GM23338 (cell line): Measurements from ENCODE around the gene OBSCN. TPM values are rescaled to one million over a fixed set of nuclear protein-coding genes. Genes with fewer than 3 reads are reported as not detected.

Source experiments
- ATAC-seq: fragments of 200-7000 bp; cut with Tn5 transposase; 3 replicates; pipeline ENCODE4 v1.9.1; 2020
- DNase-seq: peaks from one replicate; pipeline ENCODE4 v3.0.0-alpha.2; 2015; ENCODE audit warnings: low spot score
- H2AFZ ChIP-seq: fragments of 200-600 bp; sonication (generic); 2 replicates; pipeline ENCODE4 v1.8.0; 2016; ENCODE audit warnings: antibody characterized with exemption, mild to moderate bottlenecking, moderate library complexity
- H3F3A ChIP-seq: fragments of 200-600 bp; sonication (generic); replicated peaks from 2 replicates; pipeline ENCODE4 v1.8.0; 2017; ENCODE audit warnings: antibody characterized with exemption, mixed run types, low read depth
- H3K27ac ChIP-seq: fragments of 200-600 bp; sonication (generic); 2 replicates; pipeline ENCODE4 v1.6.1; 2016; ENCODE audit warnings: low read depth
- H3K27me3 ChIP-seq: fragments of 200-600 bp; sonication (generic); 2 replicates; pipeline ENCODE4 v1.8.0; 2016; ENCODE audit warnings: mild to moderate bottlenecking, mixed run types, moderate library complexity; ENCODE audit not compliant: insufficient read depth
- H3K36me3 ChIP-seq: fragments of 200-600 bp; sonication (generic); 2 replicates; pipeline ENCODE4 v1.8.0; 2016; ENCODE audit warnings: mild to moderate bottlenecking; ENCODE audit not compliant: insufficient read depth
- H3K4me1 ChIP-seq: fragments of 200-600 bp; sonication (generic); 2 replicates; pipeline ENCODE4 v1.8.0; 2016; ENCODE audit warnings: mild to moderate bottlenecking, moderate library complexity; ENCODE audit not compliant: insufficient read depth
- H3K4me2 ChIP-seq: fragments of 200-600 bp; sonication (generic); 2 replicates; pipeline ENCODE4 v1.7.1; 2017; ENCODE audit warnings: mixed run types
- H3K4me3 ChIP-seq: fragments of 200-600 bp; sonication (generic); 2 replicates; pipeline ENCODE4 v1.6.1; 2016; ENCODE audit warnings: mixed run types
- H3K79me2 ChIP-seq: fragments of 200-600 bp; sonication (generic); replicated peaks from 2 replicates; pipeline ENCODE4 v1.8.0; 2017; ENCODE audit warnings: mild to moderate bottlenecking; ENCODE audit not compliant: insufficient read depth
- H3K9me2 ChIP-seq: fragments of 200-600 bp; sonication (generic); 2 replicates; pipeline ENCODE4 v1.8.0; 2017; ENCODE audit not compliant: insufficient read depth
- H4K20me1 ChIP-seq: fragments of 200-600 bp; sonication (generic); replicated peaks from 2 replicates; pipeline ENCODE4 v1.8.0; 2017; ENCODE audit warnings: mild to moderate bottlenecking; ENCODE audit not compliant: insufficient read depth
- H3K27ac Mint-ChIP-seq: 2 replicates; pipeline ENCODE4 v1.8.0; 2020; ENCODE audit warnings: inconsistent platforms, mild to moderate bottlenecking, moderate library complexity, mixed read lengths
- H3K27me3 Mint-ChIP-seq: 3 replicates; pipeline ENCODE4 v1.8.0; 2022; ENCODE audit warnings: low read depth, mild to moderate bottlenecking, moderate library complexity, mixed read lengths, inconsistent platforms; ENCODE audit not compliant: insufficient read depth, poor library complexity
- H3K36me3 Mint-ChIP-seq: 3 replicates; pipeline ENCODE4 v1.8.0; 2021; ENCODE audit warnings: low read depth, mild to moderate bottlenecking, inconsistent platforms, moderate library complexity, mixed read lengths
- H3K4me1 Mint-ChIP-seq: 3 replicates; pipeline ENCODE4 v1.8.0; 2020; ENCODE audit warnings: mild to moderate bottlenecking, inconsistent platforms, mixed read lengths
- H3K4me3 Mint-ChIP-seq: 3 replicates; pipeline ENCODE4 v1.8.0; 2021; ENCODE audit warnings: moderate library complexity, mild to moderate bottlenecking, inconsistent platforms, mixed read lengths
- H3K9me3 Mint-ChIP-seq: 3 replicates; pipeline ENCODE4 v1.8.0; 2020; ENCODE audit warnings: moderate library complexity, mild to moderate bottlenecking, inconsistent platforms, mixed read lengths
- CREB1 ChIP-seq: fragments of 250-450 bp; sonication (Bioruptor Pico); IDR thresholded peaks from 2 replicates; pipeline ENCODE4 v1.5.0; 2020; ENCODE audit warnings: low read depth, mild to moderate bottlenecking, moderate library complexity
- CTCF ChIP-seq, 2 experiments: fragments of 200-600 bp in 1 of 2; sonication (generic) in 1 of 2; conservative IDR thresholded peaks; 2 replicates each; pipeline versions ENCODE4 v1.5.1 to v1.6.1; 2016 to 2017; ENCODE audit warnings: antibody characterized with exemption in 2 of 2, low read depth in 2 of 2, mild to moderate bottlenecking in 2 of 2, moderate library complexity in 1 of 2
- ETS1 ChIP-seq: IDR thresholded peaks from 2 replicates; pipeline ENCODE4 v1.6.1; 2016; ENCODE audit warnings: antibody characterized with exemption
- EZH2 ChIP-seq: fragments of 200-600 bp; sonication (generic); IDR thresholded peaks from one replicate; pipeline ENCODE4 v1.8.0; 2017; ENCODE audit warnings: antibody characterized with exemption, mild to moderate bottlenecking, low read depth; ENCODE audit not compliant: unreplicated experiment
- EZH2phosphoT487 ChIP-seq: fragments of 200-600 bp; sonication (generic); IDR thresholded peaks from one replicate; pipeline ENCODE4 v1.8.1; 2018; ENCODE audit warnings: antibody characterized with exemption; ENCODE audit not compliant: unreplicated experiment
- JUNB ChIP-seq: IDR thresholded peaks from one replicate; pipeline ENCODE4 v1.6.1; 2016; ENCODE audit warnings: antibody characterized with exemption; ENCODE audit not compliant: unreplicated experiment
- NANOG ChIP-seq: IDR thresholded peaks from 2 replicates; pipeline ENCODE4 v1.6.1; 2016; ENCODE audit warnings: antibody characterized with exemption, borderline replicate concordance
- POLR2AphosphoS5 ChIP-seq: IDR thresholded peaks from 2 replicates; pipeline ENCODE4 v1.6.1; 2016; ENCODE audit warnings: antibody characterized with exemption, low read depth
- REST ChIP-seq: IDR thresholded peaks from one replicate; pipeline ENCODE4 v1.6.1; 2018; ENCODE audit warnings: antibody characterized with exemption; ENCODE audit not compliant: unreplicated experiment
- STAT1 ChIP-seq: IDR thresholded peaks from one replicate; pipeline ENCODE4 v1.6.1; 2016; ENCODE audit warnings: antibody characterized with exemption; ENCODE audit not compliant: unreplicated experiment
- ZNF114 ChIP-seq: fragments of 250-450 bp; sonication (Bioruptor Pico); IDR thresholded peaks from 2 replicates; pipeline ENCODE4 v1.5.0; 2020; ENCODE audit warnings: mild to moderate bottlenecking, moderate library complexity
- ZNF331 ChIP-seq: fragments of 250-450 bp; sonication (Bioruptor Pico); IDR thresholded peaks from 2 replicates; pipeline ENCODE4 v1.5.0; 2020; ENCODE audit warnings: low read depth, mild to moderate bottlenecking, moderate library complexity
- ZNF462 ChIP-seq: fragments of 250-450 bp; sonication (Bioruptor Pico); IDR thresholded peaks from 2 replicates; pipeline ENCODE4 v1.5.0; 2020; ENCODE audit warnings: mild to moderate bottlenecking, moderate library complexity
- polyA plus RNA-seq: library from polyadenylated mRNA; unstranded; fragments of >200 nt; fragmentation: Nextera tagmentation; extraction: Ambion mirVana; gene quantifications from 2 replicates; pipeline ENCODE4 v1.2.1, GENCODE V29; 2016
- total RNA-seq: library from RNA; depleted of rRNA; stranded (reverse); fragments of >200 nt; shearing (Covaris generic); gene quantifications from 2 replicates; pipeline ENCODE4 v1.2.3, GENCODE V29; 2014

OBSCN gene
- total and polyA plus RNA-seq, 2 experiments from 2014 or later, result 8.4 to 38.5 TPM

GRCh38 chr1:228374711-228375577 is 167.1 kb downstream of the OBSCN start:
- H3K27ac Mint-ChIP-seq, result no peak overlapping the region
- ATAC-seq (no peak), DNase-seq (no peak)
- Histone ChIP-seq H3K27me3 (peaks cover 19% of the 10 kb centered on the region), H3F3A (no peaks in the 10 kb centered on the region), H3K4me1 (peaks cover 6% of the 10 kb centered on the region; the same call in 1 of the 2 replicates), H3K27ac (no peak overlapping the region), H4K20me1 (no peaks in the 10 kb centered on the region), H3K79me2 (no peaks in the 10 kb centered on the region), H3K9me2 (no peaks in the 10 kb centered on the region), H3K4me3 (no peak overlapping the region), H3K4me2 (no peak overlapping the region), H2AFZ (no peak overlapping the region), H3K36me3 (no peaks in the 10 kb centered on the region)
- H3K27me3 Mint-ChIP-seq, result peaks cover 18% of the 10 kb centered on the region
- H3K4me3 Mint-ChIP-seq, result no peak overlapping the region
- H3K36me3 Mint-ChIP-seq, result peaks cover 3% of the 10 kb centered on the region; the same call in 1 of the 3 replicates
- TF ChIP-seq JUNB, result no peak
- TF ChIP-seq EZH2, result no peak
- no peak for TF ChIP-seq ETS1
- TF ChIP-seq ZNF462 (CRISPR knock-in tag), result no peak
- TF ChIP-seq CREB1, result no peak
- TF ChIP-seq REST, result no peak
- TF ChIP-seq POLR2AphosphoS5, result no peak
- TF ChIP-seq EZH2phosphoT487, result no peak
- no peak for TF ChIP-seq ZNF331 (CRISPR knock-in tag)
- no peak for TF ChIP-seq NANOG
- no peak for TF ChIP-seq STAT1
- no peak for TF ChIP-seq ZNF114 (CRISPR knock-in tag)
- no peak for TF ChIP-seq CTCF (conservative IDR thresholded peaks at IDR 0.05; ENCODE audit: low read depth in 2 of 2)
- H3K9me3 Mint-ChIP-seq, result no peaks in the 10 kb centered on the region
- H3K4me1 Mint-ChIP-seq, result peaks cover 6% of the 10 kb centered on the region; the same call in 1 of the 3 replicates
